Endothelial cell of umbilical vein (primary cell): ENCODE results near the gene LIMA1. TPM values are rescaled to one million over a fixed set of nuclear protein-coding genes. Genes with fewer than 3 reads are reported as not detected.

ENCODE experiments used
- BruUV-seq: library from RNA; stranded (reverse); fragments of 400-500 nt; replicated peaks from 2 replicates; lab custom pipeline; 2021; lab: Mats Ljungman, UMichigan
- CTCF ChIA-PET: fragments of 300-600, 350-600 bp; sonication (Branson Sonifier 250); formaldehyde crosslinking; loops from one replicate; lab custom pipeline; 2021; ENCODE audit warnings: antibody characterized with exemption, inconsistent platforms; lab: Charles Lee
- POLR2A ChIA-PET: fragments of 300-600, 350-600 bp; sonication (Branson Sonifier 250); formaldehyde crosslinking; loops from one replicate; lab custom pipeline; 2021; ENCODE audit warnings: antibody characterized with exemption, inconsistent platforms; lab: Charles Lee
- DNase-seq: peaks from one replicate; pipeline ENCODE4 v3.0.0-alpha.2; 2011; ENCODE audit warnings: low read depth, low spot score
- FAIRE-seq: peaks from 2 replicates; lab custom pipeline; 2011; peaks lifted over from hg19 to GRCh38; lab: Jason Lieb, UNC
- H2AFZ ChIP-seq: 2 replicates; pipeline ENCODE4 v1.6.0; 2012; ENCODE audit warnings: low read depth, low read length, control low read depth, inconsistent platforms
- H3K27ac ChIP-seq: 2 replicates; pipeline ENCODE4 v1.5.1; 2011; ENCODE audit warnings: low read depth, mild to moderate bottlenecking, control low read depth, low read length, moderate library complexity; ENCODE audit not compliant: insufficient read depth
- H3K27me3 ChIP-seq, 2 experiments: 2 replicates each; pipeline versions ENCODE4 v1.6.0 to v1.6.1; 2011; ENCODE audit warnings: low read length in 2 of 2, mixed read lengths in 1 of 2; ENCODE audit not compliant: control insufficient read depth in 2 of 2, insufficient read depth in 2 of 2
- H3K36me3 ChIP-seq, 2 experiments: 2 replicates in 1 of 2; 3 replicates in 1 of 2; pipeline ENCODE4 v1.5.1; 2011; ENCODE audit warnings: low read length in 2 of 2, mild to moderate bottlenecking in 1 of 2, moderate library complexity in 1 of 2; ENCODE audit not compliant: control insufficient read depth in 2 of 2, insufficient read depth in 2 of 2; ENCODE audit errors: extremely low read depth in 1 of 2
- H3K4me1 ChIP-seq: 3 replicates; pipeline ENCODE4 v1.5.1; 2011; ENCODE audit warnings: mild to moderate bottlenecking, low read length; ENCODE audit not compliant: control insufficient read depth, insufficient read depth; ENCODE audit errors: extremely low read depth
- H3K4me2 ChIP-seq: 2 replicates; pipeline ENCODE4 v1.6.1; 2011; ENCODE audit warnings: low read length, control low read depth, mixed read lengths; ENCODE audit not compliant: insufficient read depth
- H3K4me3 ChIP-seq, 3 experiments: fragments of 200-600 bp in 1 of 3; sonication (generic), shearing (Covaris generic) in 1 of 3; replicated peaks in 1 of 3; 2 replicates each; pipeline ENCODE4 v1.5.1; 2011 to 2016; ENCODE audit warnings: control low read depth in 3 of 3, low read length in 3 of 3, mild to moderate bottlenecking in 2 of 3, inconsistent platforms in 1 of 3, low read depth in 1 of 3, moderate library complexity in 1 of 3; ENCODE audit not compliant: insufficient read depth in 1 of 3
- H3K79me2 ChIP-seq: 2 replicates; pipeline ENCODE4 v1.6.0; 2012; ENCODE audit warnings: low read length, inconsistent platforms; ENCODE audit not compliant: control insufficient read depth, insufficient read depth
- H3K9ac ChIP-seq: replicated peaks from 2 replicates; pipeline ENCODE3; 2011; ENCODE audit warnings: low read length, control low read depth; ENCODE audit not compliant: insufficient read depth; ENCODE audit errors: extremely low read depth
- H3K9me1 ChIP-seq: replicated peaks from 3 replicates; pipeline ENCODE4 v1.6.0; 2011; ENCODE audit warnings: mild to moderate bottlenecking, low read length; ENCODE audit not compliant: control insufficient read depth, insufficient read depth; ENCODE audit errors: extremely low read depth
- H3K9me3 ChIP-seq: replicated peaks from 2 replicates; pipeline ENCODE4 v1.5.1; 2012; ENCODE audit warnings: low read length, inconsistent platforms; ENCODE audit not compliant: control insufficient read depth, insufficient read depth
- H4K20me1 ChIP-seq: replicated peaks from 2 replicates; pipeline ENCODE3; 2011; ENCODE audit warnings: mild to moderate bottlenecking, low read length; ENCODE audit not compliant: control insufficient read depth, insufficient read depth; ENCODE audit errors: extremely low read depth
- EZH2 ChIP-seq: IDR thresholded peaks from 2 replicates; pipeline ENCODE4 v1.6.1; 2012; ENCODE audit warnings: borderline replicate concordance, low read depth, mild to moderate bottlenecking, moderate library complexity, low read length, inconsistent platforms; ENCODE audit not compliant: severe bottlenecking
- FOS ChIP-seq: IDR thresholded peaks from 2 replicates; pipeline ENCODE4 v1.6.1; 2011; ENCODE audit warnings: mild to moderate bottlenecking, low read length, moderate library complexity, borderline replicate concordance; ENCODE audit not compliant: insufficient read depth
- GATA2 ChIP-seq: IDR thresholded peaks from 2 replicates; pipeline ENCODE4 v1.7.0; 2011; ENCODE audit warnings: low read depth, mild to moderate bottlenecking, moderate library complexity, mixed read lengths, low read length; ENCODE audit not compliant: insufficient read length, insufficient read depth
- JUN ChIP-seq: IDR thresholded peaks from 2 replicates; pipeline ENCODE4 v1.6.1; 2011; ENCODE audit warnings: borderline replicate concordance, low read depth; ENCODE audit not compliant: insufficient read length, insufficient read depth
- MYC ChIP-seq: IDR thresholded peaks from one replicate; pipeline ENCODE4 v1.6.1; 2011; ENCODE audit warnings: mild to moderate bottlenecking, low read depth, low read length
- POLR2A ChIP-seq: IDR thresholded peaks from 2 replicates; pipeline ENCODE4 v1.6.1; 2012; ENCODE audit warnings: low read depth, mild to moderate bottlenecking, control low read depth, low read length
- POLR2AphosphoS5 ChIP-seq: IDR thresholded peaks from 2 replicates; pipeline ENCODE4 v1.6.1; 2012; ENCODE audit warnings: low read depth, mild to moderate bottlenecking, control low read depth, low read length, moderate library complexity; ENCODE audit not compliant: insufficient read depth
- dilution Hi-C: fragments of 300-500 bp; cut with MboI; formaldehyde crosslinking; loops from one replicate; pipeline ENCODE4 v1.15.0; 2019; ENCODE audit warnings: low sequenced_read_pairs; ENCODE audit not compliant: extremely low pct_ligation_motif_present
- intact Hi-C: fragments of 100-400 bp; cut with micrococcal nuclease; formaldehyde crosslinking; loops from one replicate; pipeline ENCODE4 v1.10.0; 2022
- polyA plus RNA-seq, 4 experiments: library from polyadenylated mRNA; depleted of rRNA in 3 of 4; stranded (reverse) in 3 of 4; unstranded in 1 of 4; fragments of >200 nt; gene quantifications; 2 replicates each; pipeline versions ENCODE4 v1.2.1 to v1.2.3, GENCODE V29; 2011 to 2012; ENCODE audit warnings: missing spikeins in 1 of 4
- total RNA-seq: library from RNA; stranded (reverse); gene quantifications from 2 replicates; pipeline ENCODE4 v1.2.3, GENCODE V29; 2021
- TF ChIP-seq, protein P1 (sequence below): IDR thresholded peaks from 2 replicates; pipeline ENCODE4 v1.6.1; 2011; ENCODE audit not compliant: insufficient read depth, insufficient read length
- TF ChIP-seq, protein P2 (sequence below), 2 donors: IDR thresholded peaks; 1 replicate in 1 of 2; 2 replicates in 1 of 2; pipeline ENCODE4 v1.5.1; 2011; ENCODE audit warnings: low read length in 2 of 2, mild to moderate bottlenecking in 2 of 2, moderate library complexity in 2 of 2, control low read depth in 1 of 2, inconsistent platforms in 1 of 2, low read depth in 1 of 2; ENCODE audit not compliant: insufficient read depth in 1 of 2; ENCODE audit errors: extremely low read depth in 1 of 2

LIMA1 gene
- total and polyA plus RNA-seq, 2 donors (not counting 3 experiments of a cell fraction or from before 2014, with no cell fraction given) = 35.0 to 87.3 TPM

DNA sequence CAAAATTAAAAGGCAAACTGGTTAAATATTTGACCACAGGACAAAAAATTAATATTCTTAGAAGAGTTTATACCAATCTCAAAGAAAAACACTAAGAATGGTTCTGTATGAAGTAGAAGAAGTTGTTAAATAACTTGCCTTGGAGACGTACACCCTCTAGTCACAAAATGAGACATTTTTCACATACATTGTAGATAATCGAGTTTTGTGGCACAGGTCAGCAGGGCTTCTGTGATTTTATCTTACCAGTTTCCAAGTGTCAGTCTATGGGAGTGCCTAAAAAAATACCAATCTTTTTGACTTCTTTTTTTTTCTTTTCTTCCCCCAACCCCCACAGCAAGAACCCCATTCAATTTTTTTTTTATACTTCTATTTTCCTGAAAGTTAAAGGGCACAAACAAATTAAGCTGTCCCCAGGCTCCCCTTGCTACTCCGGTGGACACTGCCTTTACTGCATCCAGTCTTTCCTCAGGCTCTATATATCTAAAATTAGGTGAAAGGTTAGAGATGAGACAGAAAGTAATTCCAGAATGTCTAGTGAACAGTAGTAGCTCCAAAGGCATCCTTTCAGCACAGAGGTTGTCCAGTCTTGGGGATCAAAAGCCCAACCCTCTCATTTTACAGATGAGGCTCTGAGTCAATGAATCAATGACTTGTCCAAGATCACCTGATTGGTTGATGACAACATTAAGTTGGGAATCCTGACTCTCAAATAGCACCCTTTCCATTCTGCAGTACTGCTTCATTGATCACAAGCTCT lies 6.2 kb downstream of the LIMA1 start:
- BruUV-seq = no TSS peak
- Histone ChIP-seq H2AFZ (no peak overlapping the region), H3K4me3 (no peak overlapping the region), H3K4me2 (no peak overlapping the region), H3K79me2 (no peaks in the 10 kb centered on the region), H3K27ac (no peak overlapping the region), H3K9ac (no peak overlapping the region), H3K9me1 (no peaks in the 10 kb centered on the region), H4K20me1 (no peaks in the 10 kb centered on the region), H3K9me3 (no peaks in the 10 kb centered on the region), H3K27me3 (no peaks in the 10 kb centered on the region), H3K4me1 (peaks cover 11% of the 10 kb centered on the region), H3K36me3 (no peaks in the 10 kb centered on the region)
- DNase-seq (no peak), FAIRE-seq (no peak)
- ChIA-PET POLR2A (no interaction called here), CTCF (no interaction called here)
- intact Hi-C loops (no loop called here), dilution Hi-C loops (no loop called here)
- TF ChIP-seq EZH2 (no peak), FOS (no peak), MYC (no peak), POLR2A (no peak), JUN (no peak), POLR2AphosphoS5 (no peak), GATA2 (no peak)
- TF ChIP-seq, protein P1, sequence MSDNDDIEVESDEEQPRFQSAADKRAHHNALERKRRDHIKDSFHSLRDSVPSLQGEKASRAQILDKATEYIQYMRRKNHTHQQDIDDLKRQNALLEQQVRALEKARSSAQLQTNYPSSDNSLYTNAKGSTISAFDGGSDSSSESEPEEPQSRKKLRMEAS = no peak
- TF ChIP-seq, protein P2, sequence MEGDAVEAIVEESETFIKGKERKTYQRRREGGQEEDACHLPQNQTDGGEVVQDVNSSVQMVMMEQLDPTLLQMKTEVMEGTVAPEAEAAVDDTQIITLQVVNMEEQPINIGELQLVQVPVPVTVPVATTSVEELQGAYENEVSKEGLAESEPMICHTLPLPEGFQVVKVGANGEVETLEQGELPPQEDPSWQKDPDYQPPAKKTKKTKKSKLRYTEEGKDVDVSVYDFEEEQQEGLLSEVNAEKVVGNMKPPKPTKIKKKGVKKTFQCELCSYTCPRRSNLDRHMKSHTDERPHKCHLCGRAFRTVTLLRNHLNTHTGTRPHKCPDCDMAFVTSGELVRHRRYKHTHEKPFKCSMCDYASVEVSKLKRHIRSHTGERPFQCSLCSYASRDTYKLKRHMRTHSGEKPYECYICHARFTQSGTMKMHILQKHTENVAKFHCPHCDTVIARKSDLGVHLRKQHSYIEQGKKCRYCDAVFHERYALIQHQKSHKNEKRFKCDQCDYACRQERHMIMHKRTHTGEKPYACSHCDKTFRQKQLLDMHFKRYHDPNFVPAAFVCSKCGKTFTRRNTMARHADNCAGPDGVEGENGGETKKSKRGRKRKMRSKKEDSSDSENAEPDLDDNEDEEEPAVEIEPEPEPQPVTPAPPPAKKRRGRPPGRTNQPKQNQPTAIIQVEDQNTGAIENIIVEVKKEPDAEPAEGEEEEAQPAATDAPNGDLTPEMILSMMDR (IDR thresholded peaks at IDR 0.05; ENCODE audit: extremely low read depth in 1 of 2, insufficient read depth in 1 of 2, low read depth in 1 of 2, low read length in 2 of 2) = no peak
